Uterus (tissue), 4 donors: Measurements from ENCODE around the gene FOXO1. TPM values are rescaled to one million over a fixed set of nuclear protein-coding genes. Genes with fewer than 3 reads are reported as not detected.

ENCODE experiments used
- DNase-seq, 2 donors: peaks; one replicate each; pipeline ENCODE4 v3.0.0-alpha.2; 2019 to 2020
- H3K27ac ChIP-seq, 2 donors: fragments of 200-600 bp; sonication (generic); 1 replicate in 1 of 2; 2 replicates in 1 of 2; pipeline ENCODE4 v1.5.1; 2016 to 2018
- H3K27me3 ChIP-seq, 2 donors: fragments of 200-600 bp; sonication (generic); one replicate each; pipeline ENCODE4 v1.5.1; 2018 to 2019; ENCODE audit warnings: control low read depth in 1 of 2
- H3K36me3 ChIP-seq, 2 donors: fragments of 200-600 bp; sonication (generic); one replicate each; pipeline ENCODE4 v1.5.1; 2019; ENCODE audit warnings: control low read depth in 1 of 2
- H3K4me1 ChIP-seq, 2 donors: fragments of 200-600 bp; sonication (generic); one replicate each; pipeline ENCODE4 v1.5.1; 2018 to 2019; ENCODE audit warnings: control low read depth in 1 of 2
- H3K4me3 ChIP-seq, 2 donors: fragments of 200-600 bp; sonication (generic); 1 replicate in 1 of 2; 2 replicates in 1 of 2; pipeline ENCODE4 v1.5.1; 2018 to 2019; ENCODE audit warnings: mild to moderate bottlenecking in 1 of 2
- H3K9me3 ChIP-seq, 2 donors: fragments of 200-600 bp; sonication (generic); one replicate each; pipeline ENCODE4 v1.5.1; 2019; ENCODE audit warnings: control low read depth in 1 of 2
- POLR2A ChIP-seq, 2 donors: fragments of 450-650 bp; IDR thresholded peaks; one replicate each; pipeline ENCODE4 v1.6.1; 2016; ENCODE audit warnings: antibody characterized with exemption in 2 of 2, mild to moderate bottlenecking in 1 of 2, moderate library complexity in 1 of 2
- intact Hi-C: fragments of 100-400 bp; cut with DNase I; formaldehyde crosslinking; loops from one replicate; pipeline ENCODE4 v1.15.1; 2023; ENCODE audit warnings: low total_unique reads
- total RNA-seq, 4 donors: library from RNA; depleted of rRNA in 3 of 4; stranded (reverse); fragments of >200 nt in 3 of 4; gene quantifications; one replicate each; pipeline versions ENCODE4 v1.1.0 to v1.2.4, GENCODE V29; 2014 to 2023
- TF ChIP-seq, protein P1 (sequence below), 4 experiments: fragments of 200-600 bp in 2 of 4; fragments of 450-650 bp in 2 of 4; sonication (generic) in 2 of 4; IDR thresholded peaks; one replicate each; pipeline ENCODE4 v1.5.1; 2016 to 2019; ENCODE audit warnings: antibody characterized with exemption in 4 of 4, mild to moderate bottlenecking in 2 of 4, moderate library complexity in 1 of 4
- donor health status: DM: yes; HTN: yes; CAD: no.

FOXO1 gene
- total RNA-seq, 4 donors from 2014 or later = 46.8 to 130 (median 60.9) TPM

- no peaks in the 10 kb centered on the region for H3K36me3 ChIP-seq
- no peaks in the 10 kb centered on the region for H3K27me3 ChIP-seq
- DNase-seq = no peak
- peak overlapping the region; percentile 5 to 63 for H3K27ac ChIP-seq
- H3K4me3 ChIP-seq = no peak overlapping the region
- TF ChIP-seq, protein P1, sequence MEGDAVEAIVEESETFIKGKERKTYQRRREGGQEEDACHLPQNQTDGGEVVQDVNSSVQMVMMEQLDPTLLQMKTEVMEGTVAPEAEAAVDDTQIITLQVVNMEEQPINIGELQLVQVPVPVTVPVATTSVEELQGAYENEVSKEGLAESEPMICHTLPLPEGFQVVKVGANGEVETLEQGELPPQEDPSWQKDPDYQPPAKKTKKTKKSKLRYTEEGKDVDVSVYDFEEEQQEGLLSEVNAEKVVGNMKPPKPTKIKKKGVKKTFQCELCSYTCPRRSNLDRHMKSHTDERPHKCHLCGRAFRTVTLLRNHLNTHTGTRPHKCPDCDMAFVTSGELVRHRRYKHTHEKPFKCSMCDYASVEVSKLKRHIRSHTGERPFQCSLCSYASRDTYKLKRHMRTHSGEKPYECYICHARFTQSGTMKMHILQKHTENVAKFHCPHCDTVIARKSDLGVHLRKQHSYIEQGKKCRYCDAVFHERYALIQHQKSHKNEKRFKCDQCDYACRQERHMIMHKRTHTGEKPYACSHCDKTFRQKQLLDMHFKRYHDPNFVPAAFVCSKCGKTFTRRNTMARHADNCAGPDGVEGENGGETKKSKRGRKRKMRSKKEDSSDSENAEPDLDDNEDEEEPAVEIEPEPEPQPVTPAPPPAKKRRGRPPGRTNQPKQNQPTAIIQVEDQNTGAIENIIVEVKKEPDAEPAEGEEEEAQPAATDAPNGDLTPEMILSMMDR (IDR thresholded peaks at IDR 0.05) = no peak
- no peak for TF ChIP-seq POLR2A (IDR thresholded peaks at IDR 0.05)
- no peaks in the 10 kb centered on the region for H3K9me3 ChIP-seq
- intact Hi-C loops = no loop called here
- peaks cover 0 to 20% of the 10 kb centered on the region in 2 donors for H3K4me1 ChIP-seq
Observed at GRCh38 chr13:40592035-40592434, 74.4 kb downstream of the FOXO1 start.

GRCh38 chr13:40591091-40591490 is 75.3 kb downstream of the FOXO1 start:
- intact Hi-C loops = no loop called here
- DNase-seq = no peak
- Histone ChIP-seq H3K27me3 (no peaks in the 10 kb centered on the region), H3K4me1 (peaks cover 0 to 11% of the 10 kb centered on the region in 2 donors), H3K27ac (peak overlapping the region; percentile 50 to 63), H3K36me3 (no peaks in the 10 kb centered on the region), H3K9me3 (no peaks in the 10 kb centered on the region), H3K4me3 (no peak overlapping the region)
- TF ChIP-seq POLR2A (IDR thresholded peaks at IDR 0.05) = no peak
- TF ChIP-seq, protein P1 (IDR thresholded peaks at IDR 0.05) = no peak

GRCh38 chr13:40590112-40590862 is 76.2 kb downstream of the FOXO1 start:
- no peak for DNase-seq
- intact Hi-C loops = no loop called here
- H3K27ac ChIP-seq = peak overlapping the region; percentile 50 to 63
- H3K4me3 ChIP-seq = no peak overlapping the region
- no peaks in the 10 kb centered on the region for H3K36me3 ChIP-seq
- H3K4me1 ChIP-seq = peaks cover 0 to 8% of the 10 kb centered on the region in 2 donors
- no peaks in the 10 kb centered on the region for H3K27me3 ChIP-seq
- TF ChIP-seq POLR2A (IDR thresholded peaks at IDR 0.05) = no peak
- TF ChIP-seq, protein P1 (IDR thresholded peaks at IDR 0.05) = no peak
- H3K9me3 ChIP-seq = no peaks in the 10 kb centered on the region

DNA sequence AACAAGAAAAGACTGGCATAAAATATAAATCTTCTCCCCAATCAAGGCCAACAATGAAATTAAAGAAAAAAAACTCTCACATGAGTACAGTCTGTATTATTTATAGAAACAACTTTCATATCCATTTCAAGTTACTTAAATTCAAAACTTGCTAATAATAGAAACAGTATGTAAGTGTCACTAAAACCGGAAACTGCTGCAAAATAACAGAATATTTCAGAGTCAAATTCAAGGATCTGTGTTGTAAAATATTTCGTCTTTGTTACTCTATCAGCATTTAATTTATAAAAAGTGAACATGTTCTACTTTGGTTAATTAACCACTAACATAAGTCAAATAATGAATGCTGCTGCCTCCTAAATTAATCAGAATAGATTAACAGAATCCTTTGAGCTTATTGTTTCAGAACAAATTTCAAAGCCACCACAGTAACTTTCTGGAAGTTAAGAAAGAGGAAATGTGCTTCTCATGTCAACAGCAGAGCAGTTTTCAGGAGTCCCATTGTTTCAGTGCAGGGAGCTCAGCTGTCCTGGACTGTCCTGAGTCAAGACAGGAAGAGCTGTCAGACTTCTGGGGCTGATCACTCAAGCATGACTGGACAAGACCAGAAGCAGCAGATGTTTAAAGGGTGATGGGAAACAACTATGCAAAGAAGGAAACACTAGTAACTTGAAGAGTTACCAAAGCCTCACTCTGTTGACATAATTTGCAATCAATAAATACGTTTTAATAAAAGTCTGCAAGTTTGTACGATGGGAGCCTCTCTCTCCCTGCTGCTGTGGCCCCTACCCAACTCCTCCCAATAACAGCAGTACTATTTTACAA is 76.9 kb downstream of the FOXO1 start:
- intact Hi-C loops = no loop called here

More for the DNA sequence above, 76.9 kb downstream of the FOXO1 start:
- DNase-seq = no peak
- H3K4me1 ChIP-seq = peaks cover 0 to 8% of the 10 kb centered on the region in 2 donors
- no peaks in the 10 kb centered on the region for H3K9me3 ChIP-seq
- H3K27ac ChIP-seq = peak overlapping the region; percentile 50 to 63
- no peak overlapping the region for H3K4me3 ChIP-seq
- H3K27me3 ChIP-seq = no peaks in the 10 kb centered on the region
- TF ChIP-seq, protein P1 (IDR thresholded peaks at IDR 0.05) = no peak
- TF ChIP-seq POLR2A (IDR thresholded peaks at IDR 0.05) = no peak
- no peaks in the 10 kb centered on the region for H3K36me3 ChIP-seq
